DMS79 (cell line): ENCODE measurements around the gene CHD2.
"Not testable (repeated sequence)": the region's sequence is repeated elsewhere in the genome, so short reads cannot be mapped to it uniquely, and the experiment has no call there.

ENCODE experiments used
- DNase-seq: peaks from one replicate; lab custom pipeline; 2025; lab: John Stamatoyannopoulos, UW

Gene CHD2

GRCh38 chr15:93019971-93020370, 119.8 kb downstream of the CHD2 start:
- DNase-seq = no peak

GRCh38 chr15:93020976-93021772, 121.0 kb downstream of the CHD2 start:
- no peak for DNase-seq

GRCh38 chr15:93024293-93024692, 124.2 kb downstream of the CHD2 start:
- DNase-seq = no peak

- DNase-seq = no peak
Measured at GRCh38 chr15:93024716-93025624, 124.8 kb downstream of the CHD2 start.

- DNase-seq = no peak
Measured at GRCh38 chr15:93025625-93025982, 125.5 kb downstream of the CHD2 start.

GRCh38 chr15:93026380-93026817, 126.3 kb downstream of the CHD2 start:
- DNase-seq = no peak

GRCh38 chr15:93027413-93027812, 127.3 kb downstream of the CHD2 start:
- DNase-seq = no peak

GRCh38 chr15:93028111-93028631, 128.0 kb downstream of the CHD2 start:
- DNase-seq = no peak

GRCh38 chr15:93028632-93029213, 128.6 kb downstream of the CHD2 start:
- DNase-seq = no peak

GRCh38 chr15:93029214-93029835, 129.2 kb downstream of the CHD2 start:
- DNase-seq = no peak

GRCh38 chr15:93029836-93030429, 129.8 kb downstream of the CHD2 start:
- no peak for DNase-seq

- no peak for DNase-seq
Measured at GRCh38 chr15:93030430-93031102, 130.4 kb downstream of the CHD2 start.

- no peak for DNase-seq
Measured at GRCh38 chr15:93031103-93031464, 131.0 kb downstream of the CHD2 start.

- DNase-seq = not testable (repeated sequence)
Measured at GRCh38 chr15:93031557-93032384, 131.6 kb downstream of the CHD2 start.

- DNase-seq = not testable (repeated sequence)
Measured at GRCh38 chr15:93032515-93033206, 132.5 kb downstream of the CHD2 start.

GRCh38 chr15:93033434-93034045, 133.4 kb downstream of the CHD2 start:
- DNase-seq = no peak

- no peak for DNase-seq
Measured at GRCh38 chr15:93034512-93034911, 134.4 kb downstream of the CHD2 start.

GRCh38 chr15:93035092-93035915, 135.2 kb downstream of the CHD2 start:
- no peak for DNase-seq
